Activated CD8-positive, alpha-beta T cell treated with anti-CD3 and anti-CD28 coated beads for 36 hours (primary cell): ENCODE data around the gene CEP128. TPM values are rescaled to one million over a fixed set of nuclear protein-coding genes. Genes with fewer than 3 reads are reported as not detected.

Experiments used
- ATAC-seq: fragments of 200-7000 bp; cut with Tn5 transposase; one replicate; pipeline ENCODE4 v1.10.0; 2021; ENCODE audit warnings: mild to moderate bottlenecking, moderate library complexity
- CTCF ChIA-PET: fragments of 350-600 bp; sonication (Branson Sonifier 250); formaldehyde crosslinking; loops from one replicate; lab custom pipeline; 2021; ENCODE audit warnings: antibody characterized with exemption; lab: Charles Lee
- POLR2A ChIA-PET: fragments of 350-600 bp; sonication (Branson Sonifier 250); formaldehyde crosslinking; loops from one replicate; lab custom pipeline; 2021; ENCODE audit warnings: antibody characterized with exemption; lab: Charles Lee
- DNase-seq: peaks from one replicate; pipeline ENCODE4 v3.0.0-alpha.2; 2020
- H3K27ac Mint-ChIP-seq: one replicate; pipeline ENCODE4 v1.8.0; 2021; ENCODE audit warnings: mild to moderate bottlenecking, mixed read lengths
- H3K27me3 Mint-ChIP-seq: one replicate; pipeline ENCODE4 v1.8.0; 2021; ENCODE audit warnings: mixed read lengths
- H3K36me3 Mint-ChIP-seq: one replicate; pipeline ENCODE4 v1.8.0; 2021; ENCODE audit warnings: low read depth, mixed read lengths
- H3K4me1 Mint-ChIP-seq: one replicate; pipeline ENCODE4 v1.8.0; 2021; ENCODE audit warnings: low read depth, mixed read lengths
- H3K4me3 Mint-ChIP-seq: one replicate; pipeline ENCODE4 v1.8.0; 2021; ENCODE audit warnings: mild to moderate bottlenecking, moderate library complexity, mixed read lengths
- H3K9me3 Mint-ChIP-seq: one replicate; pipeline ENCODE4 v1.8.0; 2021; ENCODE audit warnings: mixed read lengths
- CTCF ChIP-seq: fragments of 200-600 bp; IDR thresholded peaks from one replicate; pipeline ENCODE4 v1.8.0; 2022; ENCODE audit warnings: antibody characterized with exemption, mild to moderate bottlenecking
- intact Hi-C: fragments of 100-400 bp; cut with micrococcal nuclease; formaldehyde crosslinking; loops from one replicate; pipeline ENCODE4 v1.10.0; 2022
- total RNA-seq, 2 experiments: library from RNA; stranded (reverse); gene quantifications; one replicate each; pipeline ENCODE4 v1.2.3, GENCODE V29; 2021

Gene CEP128
- total RNA-seq, 2 experiments from 2014 or later = 21.6 to 22.5 TPM

GRCh38 chr14:80567905-80568536 lies 373.5 kb downstream of the CEP128 start:
- Mint-ChIP-seq H3K4me1 (no peaks in the 10 kb centered on the region), H3K4me3 (no peak overlapping the region), H3K27me3 (no peaks in the 10 kb centered on the region), H3K9me3 (no peaks in the 10 kb centered on the region), H3K36me3 (no peaks in the 10 kb centered on the region), H3K27ac (no peak overlapping the region)
- DNase-seq (no peak), ATAC-seq (no peak)
- POLR2A ChIA-PET = no interaction called here
- intact Hi-C loops = no loop called here
- CTCF ChIA-PET = no interaction called here
- no peak for TF ChIP-seq CTCF

- CTCF ChIA-PET = no interaction called here
- Mint-ChIP-seq H3K27ac (no peak overlapping the region), H3K36me3 (no peaks in the 10 kb centered on the region), H3K4me3 (no peak overlapping the region), H3K4me1 (no peaks in the 10 kb centered on the region), H3K9me3 (no peaks in the 10 kb centered on the region), H3K27me3 (no peaks in the 10 kb centered on the region)
- intact Hi-C loops = no loop called here
- TF ChIP-seq CTCF = no peak
- DNase-seq (no peak), ATAC-seq (no peak)
- POLR2A ChIA-PET = no interaction called here
These were observed 376.5 kb downstream of the CEP128 start for GRCh38 chr14:80565001-80565400.

GRCh38 chr14:80564051-80564450 lies 377.5 kb downstream of the CEP128 start:
- TF ChIP-seq CTCF = no peak
- no peaks in the 10 kb centered on the region for H3K36me3 Mint-ChIP-seq
- intact Hi-C loops = no loop called here

GRCh38 chr14:80560800-80561657 lies 380.5 kb downstream of the CEP128 start:
- CTCF ChIA-PET = no interaction called here
- Mint-ChIP-seq H3K4me3 (no peak overlapping the region), H3K27ac (no peak overlapping the region), H3K36me3 (no peaks in the 10 kb centered on the region), H3K4me1 (no peaks in the 10 kb centered on the region), H3K9me3 (no peaks in the 10 kb centered on the region), H3K27me3 (no peaks in the 10 kb centered on the region)
- no peak for TF ChIP-seq CTCF
- peak; percentile 1 for DNase-seq
- intact Hi-C loops = no loop called here
- POLR2A ChIA-PET = no interaction called here
- ATAC-seq = peak; percentile 56

More at GRCh38 chr14:80564051-80564450, 377.5 kb downstream of the CEP128 start:
- CTCF ChIA-PET = no interaction called here
- Mint-ChIP-seq H3K27ac (no peak overlapping the region), H3K4me3 (no peak overlapping the region), H3K9me3 (no peaks in the 10 kb centered on the region), H3K4me1 (no peaks in the 10 kb centered on the region), H3K27me3 (no peaks in the 10 kb centered on the region)
- DNase-seq (no peak), ATAC-seq (no peak)
- POLR2A ChIA-PET = no interaction called here

- no peak for TF ChIP-seq CTCF
- Mint-ChIP-seq H3K36me3 (no peaks in the 10 kb centered on the region), H3K27me3 (no peaks in the 10 kb centered on the region), H3K4me1 (no peaks in the 10 kb centered on the region), H3K27ac (no peak overlapping the region), H3K4me3 (no peak overlapping the region), H3K9me3 (no peaks in the 10 kb centered on the region)
- intact Hi-C loops = no loop called here
- POLR2A ChIA-PET = no interaction called here
- DNase-seq (no peak), ATAC-seq (no peak)
- CTCF ChIA-PET = no interaction called here
These were observed 387.4 kb downstream of the CEP128 start for GRCh38 chr14:80554139-80554538.
